Measurements from ENCODE around the gene CPEB3.
A peak's percentile ranks its signal among the peaks of the same experiment; 100 is the strongest.

The CPEB3 gene

GRCh38 chr10:92102601-92103213 lies 188.2 kb downstream of the CPEB3 start:
- POLR2A ChIA-PET: no interaction called here

GRCh38 chr10:92094960-92095359 lies 195.9 kb downstream of the CPEB3 start:
- no peak for DNase-seq (ENCODE audit: extremely low spot score)
- CTCF ChIA-PET: no interaction called here
- POLR2A ChIA-PET: no interaction called here
- no peak for TF ChIP-seq LEF1 (IDR thresholded peaks at IDR 0.05; ENCODE audit: borderline replicate concordance)
- no peak for TF ChIP-seq HDGF (IDR thresholded peaks at IDR 0.05; ENCODE audit: borderline replicate concordance)
- no peak for TF ChIP-seq TARDBP (IDR thresholded peaks at IDR 0.05)
- no peak for TF ChIP-seq NFRKB (IDR thresholded peaks at IDR 0.05)
- no peak for TF ChIP-seq SP1 (IDR thresholded peaks at IDR 0.05)
- no peak for TF ChIP-seq PKNOX1 (IDR thresholded peaks at IDR 0.05)
- no peak for TF ChIP-seq ARNT (IDR thresholded peaks at IDR 0.05)
- TF ChIP-seq FOXA1 (IDR thresholded peaks at IDR 0.05): no peak
- TF ChIP-seq L3MBTL2 (conservative IDR thresholded peaks at IDR 0.05): no peak
- TF ChIP-seq FOXM1 (IDR thresholded peaks at IDR 0.05; ENCODE audit: borderline replicate concordance): no peak
- TF ChIP-seq ZNF384 (IDR thresholded peaks at IDR 0.05): no peak
- no peak for TF ChIP-seq ELF4 (IDR thresholded peaks at IDR 0.05)
- TF ChIP-seq BHLHE40 (IDR thresholded peaks at IDR 0.05; ENCODE audit: borderline replicate concordance): no peak
- no peak for TF ChIP-seq SUZ12 (IDR thresholded peaks at IDR 0.05)

More at GRCh38 chr10:92102601-92103213, 188.2 kb downstream of the CPEB3 start:
- DNase-seq (ENCODE audit: extremely low spot score): no peak
- CTCF ChIA-PET: interaction anchor here (0.5 to 0.6 kb wide), 2 partner anchors 76 to 578 kb away, joined by 3 to 4 read pairs; no protein-coding TSS in a partner anchor
- TF ChIP-seq CTBP1 (IDR thresholded peaks at IDR 0.05; ENCODE audit: borderline replicate concordance): no peak
- no peak for TF ChIP-seq L3MBTL2 (conservative IDR thresholded peaks at IDR 0.05)
- no peak for TF ChIP-seq ELF4 (IDR thresholded peaks at IDR 0.05)
- no peak for TF ChIP-seq BHLHE40 (IDR thresholded peaks at IDR 0.05; ENCODE audit: borderline replicate concordance)
- TF ChIP-seq ARNT (IDR thresholded peaks at IDR 0.05): no peak
- TF ChIP-seq TARDBP (IDR thresholded peaks at IDR 0.05): no peak
- TF ChIP-seq ZNF384 (IDR thresholded peaks at IDR 0.05): no peak
- no peak for TF ChIP-seq NFRKB (IDR thresholded peaks at IDR 0.05)
- TF ChIP-seq HDGF (IDR thresholded peaks at IDR 0.05; ENCODE audit: borderline replicate concordance): no peak
- no peak for TF ChIP-seq FOXK2 (IDR thresholded peaks at IDR 0.05)
- TF ChIP-seq SUZ12 (IDR thresholded peaks at IDR 0.05): no peak
- no peak for TF ChIP-seq FOXM1 (IDR thresholded peaks at IDR 0.05; ENCODE audit: borderline replicate concordance)
- no peak for TF ChIP-seq SP1 (IDR thresholded peaks at IDR 0.05)
- TF ChIP-seq FOXA1 (IDR thresholded peaks at IDR 0.05): no peak
- no peak for TF ChIP-seq LEF1 (IDR thresholded peaks at IDR 0.05; ENCODE audit: borderline replicate concordance)
- no peak for TF ChIP-seq PKNOX1 (IDR thresholded peaks at IDR 0.05)

- TF ChIP-seq FOXM1 (IDR thresholded peaks at IDR 0.05; ENCODE audit: borderline replicate concordance) (no peak), LEF1 (IDR thresholded peaks at IDR 0.05; ENCODE audit: borderline replicate concordance) (no peak), FOXA1 (IDR thresholded peaks at IDR 0.05) (no peak), CTBP1 (IDR thresholded peaks at IDR 0.05; ENCODE audit: borderline replicate concordance) (no peak), ELF4 (IDR thresholded peaks at IDR 0.05) (no peak), PKNOX1 (IDR thresholded peaks at IDR 0.05) (no peak), FOXK2 (IDR thresholded peaks at IDR 0.05) (no peak)
- DNase-seq (ENCODE audit: extremely low spot score): no peak
- POLR2A ChIA-PET: no interaction called here
- CTCF ChIA-PET: no interaction called here
Measured at GRCh38 chr10:92091965-92092364, 198.9 kb downstream of the CPEB3 start.

- POLR2A ChIA-PET: interaction anchor here (1.0 to 1.4 kb wide), 2 partner anchors 11 to 203 kb away, joined by 3 to 7 read pairs; partner anchors contain the start of genes CPEB3 and MARCHF5
- no peak for TF ChIP-seq TARDBP (IDR thresholded peaks at IDR 0.05)
- TF ChIP-seq BHLHE40 (IDR thresholded peaks at IDR 0.05; ENCODE audit: borderline replicate concordance): no peak
- TF ChIP-seq SP1 (IDR thresholded peaks at IDR 0.05): no peak
- TF ChIP-seq FOXK2 (IDR thresholded peaks at IDR 0.05): no peak
- no peak for TF ChIP-seq FOXA1 (IDR thresholded peaks at IDR 0.05)
- TF ChIP-seq NFRKB (IDR thresholded peaks at IDR 0.05): no peak
- TF ChIP-seq ELF4 (IDR thresholded peaks at IDR 0.05): no peak
- TF ChIP-seq ARNT (IDR thresholded peaks at IDR 0.05): no peak
- no peak for TF ChIP-seq LEF1 (IDR thresholded peaks at IDR 0.05; ENCODE audit: borderline replicate concordance)
- no peak for TF ChIP-seq ZNF384 (IDR thresholded peaks at IDR 0.05)
- no peak for TF ChIP-seq HDGF (IDR thresholded peaks at IDR 0.05; ENCODE audit: borderline replicate concordance)
- TF ChIP-seq CTBP1 (IDR thresholded peaks at IDR 0.05; ENCODE audit: borderline replicate concordance): no peak
- TF ChIP-seq L3MBTL2 (conservative IDR thresholded peaks at IDR 0.05): no peak
- TF ChIP-seq SUZ12 (IDR thresholded peaks at IDR 0.05): no peak
- no peak for TF ChIP-seq PKNOX1 (IDR thresholded peaks at IDR 0.05)
- TF ChIP-seq FOXM1 (IDR thresholded peaks at IDR 0.05; ENCODE audit: borderline replicate concordance): no peak
- DNase-seq (ENCODE audit: extremely low spot score): peak; percentile 81
- CTCF ChIA-PET: interaction anchor here (0.8 to 1.4 kb wide), 4 partner anchors 166 to 346 kb away, joined by 3 to 6 read pairs (median 3); no protein-coding TSS in a partner anchor
Measured at GRCh38 chr10:92087750-92088395, 203.0 kb downstream of the CPEB3 start.
